Pulmonary artery endothelial cell (primary cell): Measurements from ENCODE around the gene MYH15. TPM values are rescaled to one million over a fixed set of nuclear protein-coding genes. Genes with fewer than 3 reads are reported as not detected.

Source experiments
- DNase-seq: peaks from one replicate; pipeline ENCODE4 v3.0.0-alpha.2; 2011; ENCODE audit warnings: low read depth, low spot score
- total RNA-seq: library from RNA; depleted of rRNA; stranded (reverse); fragments of >200 nt; gene quantifications from 2 replicates; pipeline ENCODE4 v1.2.3, GENCODE V29; 2014

Gene MYH15
- 0.21 and 0.26 TPM in 2 replicates for total RNA-seq

DNA sequence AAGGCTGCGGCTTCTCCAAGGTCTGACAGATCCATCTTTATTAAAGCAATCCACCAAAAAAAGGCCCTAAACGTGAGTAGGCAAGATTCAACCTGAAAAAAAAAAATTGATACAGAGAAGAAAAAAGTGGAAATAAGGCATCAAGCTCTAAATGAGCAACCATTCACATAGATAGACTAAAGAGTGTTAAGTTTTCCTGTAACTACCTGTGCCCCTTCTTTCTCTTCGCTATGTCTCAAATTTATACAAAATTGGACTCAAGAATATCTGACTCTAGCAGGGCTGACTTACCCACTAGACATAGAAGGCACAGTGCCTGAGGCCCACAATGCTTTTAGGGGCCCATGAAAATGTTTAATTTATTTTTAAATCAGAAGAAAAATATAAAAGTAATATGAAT, at the start of gene MYH15:
Gene MYH15, minus strand, starts transcription at position 101 of the 400 bp plus-strand sequence. Its CDS starts 66 bp downstream, at position 35.
- DNase-seq, result no peak

DNA sequence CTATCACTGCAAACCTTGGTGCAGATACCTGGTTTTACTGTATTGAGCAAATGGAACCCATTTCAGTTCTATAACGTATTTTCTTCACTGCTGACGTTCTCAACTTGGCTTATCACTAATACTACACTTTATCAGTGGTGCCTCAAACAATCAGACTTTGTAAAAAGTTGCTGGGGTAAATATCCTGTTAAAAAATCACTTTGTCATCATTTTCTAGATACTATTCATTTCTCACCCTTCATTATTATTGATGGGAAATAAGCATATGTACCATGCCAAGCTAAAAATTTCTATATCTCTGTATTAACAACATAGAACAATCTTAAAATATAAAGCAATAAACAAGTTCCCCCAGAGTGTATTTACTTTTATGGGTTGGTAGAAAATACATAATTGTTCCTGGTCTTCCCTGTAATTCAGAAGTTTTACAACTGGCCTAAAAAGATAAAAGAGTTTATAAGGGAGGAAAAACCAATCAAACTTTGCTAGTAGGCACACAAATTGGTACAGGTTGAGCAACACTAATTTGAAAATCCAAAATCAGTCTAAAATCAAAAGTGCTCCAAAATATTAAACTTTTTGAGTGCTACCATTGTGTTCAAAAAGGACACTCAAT, 45.7 kb upstream of the MYH15 start:
- DNase-seq, result no peak

DNA sequence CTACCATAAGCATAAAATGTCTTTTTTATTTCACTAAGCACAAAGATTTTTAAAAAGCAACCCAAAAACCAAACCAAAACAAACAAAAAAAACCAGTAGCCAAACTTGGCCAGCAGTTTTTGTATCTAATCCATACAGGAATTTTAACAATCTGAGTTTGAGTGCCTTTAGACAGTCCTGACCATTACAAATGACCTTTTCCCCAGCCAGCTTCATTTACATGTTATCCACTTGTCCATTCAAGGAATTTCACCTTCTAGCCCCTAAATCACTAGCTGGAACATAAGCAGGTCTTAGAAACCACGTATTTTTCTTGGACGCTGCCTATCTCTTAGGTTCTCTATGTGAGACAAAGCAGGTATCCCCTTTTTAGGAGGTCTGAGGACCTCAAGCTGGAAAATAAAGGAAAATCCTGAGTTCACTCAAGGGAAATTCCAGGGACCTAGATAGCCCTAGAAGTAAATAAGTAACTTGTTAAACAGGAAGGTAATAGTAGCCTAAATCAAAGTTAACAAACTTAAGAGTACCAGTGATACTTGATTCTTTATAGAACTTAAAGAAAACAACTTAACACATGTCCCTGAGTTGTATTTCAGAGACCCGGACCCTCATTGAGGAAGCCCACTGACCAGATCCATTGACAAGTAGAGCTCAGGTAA, 44.6 kb upstream of the MYH15 start:
- DNase-seq, result no peak

DNA sequence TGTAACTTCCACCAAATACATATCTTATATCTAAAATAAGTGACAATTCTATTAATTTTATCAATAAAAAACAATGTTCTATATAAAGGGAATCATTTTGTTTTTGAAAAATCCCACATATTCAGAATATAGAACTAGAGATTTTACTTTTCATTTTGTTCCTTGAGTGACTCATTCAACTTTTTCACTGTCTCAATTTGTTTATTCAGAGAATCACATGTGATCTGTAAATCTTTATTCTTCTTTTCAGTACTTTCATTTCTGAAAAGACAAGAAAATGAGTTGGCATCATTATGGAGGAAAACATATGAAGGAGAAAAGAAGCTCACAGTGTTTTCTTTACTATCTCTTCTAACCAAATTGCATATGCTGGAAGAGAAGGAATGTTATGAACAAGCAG, 43.8 kb upstream of the MYH15 start:
- no peak for DNase-seq

DNA sequence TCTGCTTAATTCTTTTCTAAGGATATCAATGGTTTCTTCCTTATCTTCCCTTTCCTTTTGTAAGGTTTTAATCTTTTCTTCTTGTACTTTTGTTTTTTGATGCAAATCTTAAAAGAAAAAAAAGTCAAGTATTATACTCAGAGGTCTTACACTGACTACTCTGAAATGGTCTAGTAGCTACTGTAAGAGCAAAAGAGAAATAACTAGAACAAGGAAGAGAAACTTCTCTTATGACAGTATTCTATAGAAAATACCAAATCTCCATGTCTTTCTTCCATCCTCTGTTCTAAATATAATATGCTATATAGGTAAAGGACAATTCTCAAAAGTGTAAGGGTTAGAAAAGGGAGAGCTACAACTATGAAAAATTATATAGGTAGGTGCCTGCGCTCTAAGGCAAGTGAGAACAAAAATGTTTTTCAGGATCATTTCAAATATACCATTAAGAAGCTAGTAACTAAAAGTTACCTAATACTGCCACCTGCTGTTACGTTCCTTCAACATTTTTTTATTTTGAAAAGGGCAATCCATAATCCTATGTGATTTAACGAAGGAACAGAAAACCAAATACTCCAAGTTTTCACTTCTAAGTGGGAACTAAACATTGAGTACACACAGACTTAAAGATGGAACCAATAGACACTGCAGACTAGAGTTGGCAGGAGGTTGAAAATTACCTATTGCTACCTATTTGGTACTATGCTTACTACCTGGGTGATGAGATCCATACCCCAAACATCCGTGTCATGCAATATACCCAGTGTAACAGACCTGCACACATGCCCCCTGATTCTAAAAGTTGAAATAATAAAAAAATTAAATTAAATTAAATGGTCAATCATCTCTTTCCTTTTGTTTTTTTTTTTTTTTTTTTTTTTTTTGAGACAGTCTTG, 42.1 kb upstream of the MYH15 start:
- peak; percentile 10 for DNase-seq

DNA sequence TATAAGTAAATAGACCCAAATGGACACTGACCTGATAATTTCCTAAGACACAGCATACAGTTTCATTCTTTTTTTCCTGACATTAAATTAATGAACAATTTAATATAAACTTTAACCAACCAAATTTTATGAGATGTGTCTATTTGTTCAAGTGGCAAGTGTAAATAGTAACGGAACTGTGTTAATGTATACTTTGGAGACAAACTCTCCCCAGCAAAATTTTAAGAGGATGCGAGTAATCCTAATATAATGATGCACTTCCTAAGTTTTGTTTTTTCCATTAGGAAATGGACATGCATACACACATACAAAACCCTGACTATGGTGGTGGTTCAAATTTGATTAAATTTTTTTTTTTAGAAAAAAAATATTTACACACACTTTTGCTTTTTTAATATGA, 38.5 kb upstream of the MYH15 start:
- no peak for DNase-seq

DNA sequence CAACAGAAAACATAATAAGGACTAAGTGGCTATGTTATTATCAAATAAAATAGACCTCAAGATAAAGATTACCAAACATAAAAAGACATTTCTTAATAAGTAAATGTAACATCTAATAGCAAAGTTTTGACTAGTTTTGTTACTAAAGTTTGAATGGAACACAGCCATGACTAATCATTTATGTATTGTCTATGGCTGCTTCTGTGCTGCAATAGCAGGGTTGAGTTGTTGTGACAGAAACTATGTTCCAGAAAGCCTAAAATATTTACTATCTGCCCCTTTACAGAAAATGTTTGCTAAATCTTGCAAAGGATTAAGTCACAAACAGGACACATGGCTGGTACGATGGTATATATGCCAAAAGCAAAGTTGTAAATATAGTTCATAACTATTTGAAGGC, 37.9 kb upstream of the MYH15 start:
- no peak for DNase-seq

DNA sequence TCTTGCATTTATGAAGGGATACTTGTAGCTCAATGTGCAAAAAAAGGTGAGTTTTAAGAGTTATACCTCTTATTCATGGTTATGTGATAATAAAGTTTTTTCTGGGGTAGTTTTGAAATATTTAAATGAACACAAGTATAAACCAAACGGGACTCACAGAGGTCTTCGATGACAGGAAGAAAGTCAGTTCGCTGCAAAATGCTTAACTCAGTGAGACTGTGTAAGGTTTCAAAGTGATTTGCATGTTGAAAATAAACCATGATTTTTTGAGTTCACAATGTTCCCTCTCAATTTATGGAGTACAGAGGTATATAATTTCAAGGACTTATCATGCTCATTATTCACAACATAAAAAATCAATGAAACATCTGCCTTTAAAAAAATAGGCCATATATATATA, 36.3 kb upstream of the MYH15 start:
- DNase-seq, result no peak

DNA sequence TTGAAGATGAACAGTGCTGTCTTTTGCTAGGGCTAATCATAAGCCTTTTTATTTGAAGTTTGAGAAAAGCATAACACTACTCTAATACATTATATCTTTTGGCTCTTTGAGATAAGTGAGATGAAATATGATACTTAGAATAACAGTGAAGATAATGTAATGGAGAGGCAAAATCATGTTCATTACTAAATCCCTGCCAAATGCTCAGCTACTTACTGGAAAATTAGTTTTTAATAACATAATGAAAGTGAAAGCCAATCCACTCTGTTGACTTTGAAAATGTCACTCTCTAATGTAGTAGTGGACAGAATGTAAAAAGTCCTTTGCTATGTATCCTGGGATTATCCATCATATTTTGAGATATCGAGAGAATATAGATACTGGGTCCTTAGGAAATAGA, 35.9 kb upstream of the MYH15 start:
- no peak for DNase-seq

DNA sequence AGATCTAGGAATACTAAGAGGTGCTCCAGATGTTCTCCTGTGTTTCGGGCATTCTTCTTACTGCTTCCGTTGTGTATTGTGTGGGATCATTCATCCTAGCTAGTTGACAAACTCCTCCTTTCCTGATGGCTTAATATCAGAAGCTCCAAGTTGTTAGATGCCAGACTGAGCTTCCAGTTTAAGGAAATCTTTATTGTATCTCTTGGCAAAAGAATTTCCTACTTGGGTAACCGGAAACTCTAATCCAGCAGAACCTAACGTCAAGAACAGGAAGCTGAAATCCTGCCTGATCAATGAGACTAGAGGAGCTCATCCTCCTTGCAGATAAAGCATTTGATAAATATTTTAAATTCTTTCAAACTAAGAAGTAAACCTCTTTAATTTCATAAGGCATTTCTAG, 27.7 kb upstream of the MYH15 start:
- DNase-seq, result peak; percentile 7

DNA sequence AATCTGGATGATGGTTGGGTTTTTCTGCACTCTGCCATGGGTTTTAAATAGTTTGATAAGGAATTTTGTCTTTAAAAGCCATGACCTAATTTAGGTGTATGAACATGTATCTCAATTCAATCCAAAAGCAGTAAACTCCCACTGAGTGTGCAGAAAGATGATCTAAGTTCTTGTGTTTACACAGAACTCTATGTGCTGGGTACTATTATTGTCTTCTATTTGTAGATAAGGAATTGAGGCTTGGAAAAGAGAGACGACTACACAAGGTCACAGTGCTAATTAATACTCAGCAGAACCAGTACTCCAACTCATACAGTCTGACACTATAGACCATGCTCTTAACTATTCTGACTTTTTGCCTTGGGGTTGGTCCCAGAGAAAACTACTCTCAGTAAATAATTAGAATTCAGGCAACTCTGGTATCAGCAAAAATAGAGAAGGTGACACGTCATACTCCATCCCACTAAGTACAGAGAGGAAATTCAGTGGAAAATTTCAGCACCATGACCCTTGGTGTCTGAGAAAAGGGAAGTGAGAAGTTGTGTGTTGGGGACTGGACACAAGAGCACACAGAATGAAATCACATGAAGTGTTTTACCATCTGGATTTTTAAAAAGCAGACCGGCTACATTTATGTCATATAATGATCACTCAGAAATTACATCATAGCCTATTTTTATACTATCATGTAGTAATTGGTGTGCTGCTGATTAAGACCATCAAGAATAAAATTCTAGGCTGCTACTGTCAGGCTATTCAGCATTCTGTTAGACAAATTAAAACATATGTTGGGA, 18.3 kb upstream of the MYH15 start:
- DNase-seq, result no peak

DNA sequence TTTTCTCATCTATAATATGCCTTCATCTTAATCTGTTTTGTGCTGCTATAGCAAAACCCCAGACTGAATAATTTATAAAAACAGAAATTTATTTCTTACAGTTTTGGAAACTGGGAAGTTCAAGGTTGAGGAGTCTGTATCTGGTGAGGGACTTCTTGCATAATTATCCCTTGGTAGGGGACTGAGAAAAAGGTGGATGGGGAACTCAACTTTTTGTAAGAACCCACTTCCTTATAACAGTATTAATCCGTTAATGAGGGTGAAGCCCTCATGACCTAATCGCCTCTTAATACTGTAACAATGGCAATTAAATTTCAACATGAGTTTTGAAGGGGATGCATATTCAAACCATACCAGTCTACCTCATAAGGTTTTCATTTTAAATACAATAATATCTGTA, 17.4 kb upstream of the MYH15 start:
- no peak for DNase-seq

DNA sequence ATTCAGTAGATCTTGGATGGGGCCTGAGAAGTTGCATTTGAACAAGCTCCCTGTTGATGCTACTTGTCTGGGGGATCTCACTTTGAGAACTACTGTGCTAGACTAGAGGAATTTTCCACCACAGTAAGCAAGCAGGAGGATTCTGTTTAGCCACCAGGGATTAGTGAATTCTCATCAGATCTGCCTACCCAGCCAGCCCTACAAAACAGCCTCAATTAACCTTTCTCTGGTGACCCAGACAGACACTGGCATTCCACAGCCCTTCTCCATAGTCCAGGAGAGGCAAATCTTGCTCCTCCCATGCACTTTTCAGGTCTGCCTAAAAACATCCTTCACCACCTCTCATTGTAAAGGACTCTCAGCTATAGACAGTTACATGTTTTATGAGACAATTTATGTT, 16.7 kb upstream of the MYH15 start:
- no peak for DNase-seq

DNA sequence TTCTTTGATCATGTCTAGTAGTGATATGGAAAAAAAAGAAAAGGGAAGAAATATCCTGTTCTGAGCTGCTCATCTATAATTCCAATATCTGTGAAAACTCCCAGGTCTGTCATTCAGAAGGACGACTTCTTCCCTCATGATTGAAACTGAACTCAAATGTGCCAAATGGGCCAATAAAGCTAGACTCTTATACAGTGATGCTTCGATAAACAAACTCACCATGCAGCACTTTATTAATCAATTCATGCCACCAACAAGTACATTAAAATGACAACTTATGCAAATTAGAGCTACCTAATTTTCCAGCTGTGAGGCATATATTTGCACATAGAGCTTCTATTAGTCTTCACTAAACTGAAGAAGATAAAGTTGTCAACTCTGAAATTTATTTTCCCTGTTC, 15.6 kb upstream of the MYH15 start:
- DNase-seq, result no peak

DNA sequence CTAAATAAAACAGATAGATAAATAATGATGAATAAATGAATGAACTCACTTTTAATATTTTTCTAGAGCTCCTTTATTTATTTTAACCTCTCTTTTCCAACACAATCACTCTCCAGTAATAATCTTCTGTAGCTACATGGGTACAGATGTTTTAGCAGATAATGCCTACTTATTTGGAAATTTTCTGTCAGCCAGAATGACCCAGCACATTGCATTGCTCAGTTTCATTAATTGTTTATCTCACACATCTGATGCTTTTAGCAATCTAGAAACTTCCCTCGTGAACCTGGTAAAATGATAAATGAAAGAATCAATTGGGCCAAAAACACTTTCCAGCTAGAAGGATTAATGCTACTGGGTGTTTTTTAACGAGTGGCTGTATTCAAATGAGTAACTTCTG, 14.9 kb upstream of the MYH15 start:
- DNase-seq, result no peak

DNA sequence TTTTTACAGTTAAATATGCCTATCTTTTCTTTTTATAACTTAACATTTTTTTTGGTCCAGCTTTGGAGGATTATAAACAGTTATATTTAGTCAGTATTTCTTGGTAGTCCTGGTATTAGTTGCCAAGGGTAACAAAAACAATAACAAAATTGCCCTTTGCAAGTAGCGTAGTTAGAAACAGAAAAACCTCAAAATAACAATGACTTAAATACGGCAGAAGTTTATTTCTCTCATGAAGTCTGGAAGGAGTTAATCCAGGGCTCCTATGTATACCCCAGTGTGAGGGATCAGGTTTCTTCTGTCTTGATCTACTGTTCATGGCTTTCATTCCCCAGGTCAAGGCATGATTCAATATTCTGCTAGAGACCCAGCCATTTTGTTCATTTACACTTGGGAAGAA, 14.1 kb upstream of the MYH15 start:
- DNase-seq, result no peak

DNA sequence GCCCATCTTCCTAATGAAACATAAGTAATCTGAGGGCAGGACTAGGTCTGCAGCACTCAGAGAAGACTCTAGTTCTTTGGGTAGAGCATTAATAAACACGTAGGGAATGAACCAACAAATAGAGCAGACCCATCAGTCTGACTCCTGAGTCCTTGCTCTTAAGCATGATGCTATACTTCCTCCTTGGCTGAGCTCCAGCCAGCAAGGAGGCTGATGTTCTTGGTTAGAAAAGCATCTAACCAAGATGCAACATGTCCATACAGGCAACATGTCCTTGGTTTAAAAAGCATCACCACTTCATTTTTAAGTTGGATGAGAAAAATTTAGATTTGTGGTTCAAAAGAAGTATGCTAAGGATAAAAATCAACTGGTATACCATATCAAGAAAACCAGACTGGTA, 8.5 kb upstream of the MYH15 start:
- no peak for DNase-seq

DNA sequence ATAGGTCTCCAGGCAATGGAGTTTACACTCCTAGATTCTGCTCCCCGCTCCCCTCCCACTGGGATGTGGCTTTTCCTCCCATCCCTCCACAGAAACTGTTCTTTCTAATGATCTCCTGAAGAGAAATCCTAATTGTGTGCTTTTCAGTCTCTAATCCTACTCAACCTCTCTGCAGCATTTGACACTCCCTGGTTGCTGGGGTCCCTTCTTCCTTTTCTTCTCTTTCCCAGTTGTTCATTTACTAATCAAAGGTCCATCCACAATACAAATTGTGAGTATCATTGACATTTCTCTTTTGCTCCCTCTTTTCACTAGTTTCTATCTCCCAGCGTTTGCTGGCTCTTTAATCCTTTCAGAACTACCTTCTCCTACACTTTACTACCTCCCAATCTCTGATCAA, 6.5 kb upstream of the MYH15 start:
- DNase-seq, result no peak

DNA sequence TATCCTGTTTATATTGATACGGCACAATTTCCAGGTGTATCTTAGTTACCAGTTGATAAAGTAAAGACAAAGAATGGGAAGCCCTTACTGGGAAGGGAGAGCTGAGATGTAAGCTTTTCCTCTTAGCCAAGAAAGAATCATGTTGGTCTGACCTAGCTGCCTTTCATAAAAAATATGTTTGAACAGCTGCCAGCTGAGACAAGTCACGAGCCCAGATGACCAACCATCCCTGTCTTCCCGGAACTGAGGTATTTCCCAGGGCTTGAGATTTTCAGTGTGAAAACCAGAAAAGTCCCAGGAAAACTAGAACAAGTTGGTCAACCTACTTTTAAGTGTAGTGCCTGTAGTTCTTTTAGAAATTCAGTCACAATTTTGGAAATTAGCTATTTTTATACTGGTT, 3.6 kb upstream of the MYH15 start:
- DNase-seq, result no peak

DNA sequence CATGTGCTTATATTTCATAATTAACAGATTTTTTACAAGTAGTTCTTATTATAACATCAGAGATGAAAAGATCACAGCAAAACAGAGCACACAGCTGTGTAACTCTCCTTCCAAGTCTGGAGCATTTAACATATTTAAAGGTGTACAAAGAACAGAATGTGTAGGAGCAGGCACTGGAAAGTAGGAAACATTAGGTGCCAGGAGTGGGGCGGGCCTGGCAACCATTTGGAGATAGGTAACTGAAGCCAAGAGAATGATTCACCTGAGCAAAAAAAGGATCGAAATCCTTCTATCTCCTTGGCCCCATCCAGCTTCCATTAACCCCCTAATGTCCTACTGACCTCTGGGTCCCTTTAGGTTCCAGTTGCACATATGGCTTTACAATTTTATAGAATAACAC, 2.3 kb upstream of the MYH15 start:
- no peak for DNase-seq

DNA sequence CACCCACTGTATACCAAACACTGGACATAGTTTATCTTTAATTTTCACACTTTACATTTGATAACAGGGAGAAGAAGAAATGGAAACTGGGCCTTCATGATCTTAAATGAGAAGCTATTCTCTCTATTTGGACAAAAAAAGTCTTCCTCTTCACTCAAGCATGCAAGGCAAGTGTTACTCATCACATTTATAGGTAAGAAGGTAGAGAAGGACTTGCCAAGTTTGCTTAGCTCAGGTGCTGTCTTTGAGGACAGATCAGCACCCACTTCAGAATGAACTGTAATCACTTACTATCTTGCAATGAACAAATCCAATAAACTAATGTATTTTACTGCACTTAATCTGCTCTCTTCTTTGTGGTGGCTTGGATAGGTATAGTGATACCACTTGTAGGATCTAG, 1.1 kb upstream of the MYH15 start:
- DNase-seq, result no peak

DNA sequence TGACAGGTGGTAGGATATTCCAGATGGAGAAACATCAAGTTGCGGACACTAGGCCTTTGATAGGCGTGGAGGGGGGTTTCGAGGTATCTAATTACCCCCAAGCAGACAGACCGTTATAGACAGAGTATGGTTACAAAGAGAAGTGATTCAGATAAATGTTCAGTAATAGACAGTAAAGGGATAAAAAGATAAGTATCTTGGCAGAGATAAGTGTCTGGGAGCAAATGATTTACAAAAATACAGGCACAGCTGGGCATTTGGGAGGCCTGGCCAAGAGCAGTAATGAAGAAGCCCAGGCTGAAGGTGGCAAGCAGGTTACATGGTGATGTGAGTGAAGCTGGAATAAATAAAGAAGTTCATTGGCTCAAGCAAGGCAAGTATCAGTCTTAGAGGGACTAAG, 659 bp upstream of the MYH15 start:
- no peak for DNase-seq
